ENCODE measurements around the gene CD1B. TPM values are rescaled to one million over a fixed set of nuclear protein-coding genes. Genes with fewer than 3 reads are reported as not detected.
"Not testable (repeated sequence)": the region's sequence is repeated elsewhere in the genome, so short reads cannot be mapped to it uniquely, and the experiment has no call there.

The CD1B gene
- not detected for total RNA-seq

GRCh38 chr1:158331481-158332150 lies at the start of gene CD1B:
CD1B (minus strand) TSS chr1:158331531; CDS start chr1:158331423, 108 bp downstream.
- Histone ChIP-seq H3K4me3 (ENCODE audit: low read length in 3 of 3) (no peak within 1 kb of the TSS), H3K9me3 (ENCODE audit: control insufficient read depth in 3 of 3, low read length in 3 of 3) (no peaks in the 10 kb centered on the region), H3K27me3 (ENCODE audit: control insufficient read depth in 3 of 3, insufficient read depth in 3 of 3, low read length in 3 of 3) (no peaks in the 10 kb centered on the region), H3K9ac (ENCODE audit: low read depth in 1 of 3, low read length in 3 of 3) (no peak within 1 kb of the TSS), H3K36me3 (ENCODE audit: control insufficient read depth in 3 of 3, insufficient read depth in 3 of 3, low read length in 3 of 3) (no peaks in the 10 kb centered on the region), H3K27ac (ENCODE audit: low read depth, low read length) (no peak within 1 kb of the TSS), H3K4me1 (ENCODE audit: control insufficient read depth in 3 of 3, insufficient read depth in 3 of 3, low read length in 3 of 3) (no peaks in the 10 kb centered on the region)

- no peaks in the 10 kb centered on the region for H3K36me3 ChIP-seq (ENCODE audit: control insufficient read depth in 3 of 3, insufficient read depth in 3 of 3, low read length in 3 of 3)
- no peaks in the 10 kb centered on the region for H3K4me1 ChIP-seq (ENCODE audit: control insufficient read depth in 3 of 3, insufficient read depth in 3 of 3, low read length in 3 of 3)
- peaks cover 0 to 9% (median 4%) of the 10 kb centered on the region in 3 donors for H3K9me3 ChIP-seq (ENCODE audit: control insufficient read depth in 3 of 3, low read length in 3 of 3)
- no peak overlapping the region for H3K9ac ChIP-seq (ENCODE audit: low read depth in 1 of 3, low read length in 3 of 3)
- H3K27me3 ChIP-seq (ENCODE audit: control insufficient read depth in 3 of 3, insufficient read depth in 3 of 3, low read length in 3 of 3) = no peaks in the 10 kb centered on the region
- H3K4me3 ChIP-seq (ENCODE audit: low read length in 3 of 3) = no peak overlapping the region
- no peak overlapping the region for H3K27ac ChIP-seq (ENCODE audit: low read depth, low read length)
Measured at GRCh38 chr1:158374860-158375259, 43.5 kb upstream of the CD1B start.

- not testable (repeated sequence) for H3K27me3 ChIP-seq (ENCODE audit: control insufficient read depth in 3 of 3, insufficient read depth in 3 of 3, low read length in 3 of 3); H3K4me3 ChIP-seq (ENCODE audit: low read length in 3 of 3); H3K36me3 ChIP-seq (ENCODE audit: control insufficient read depth in 3 of 3, insufficient read depth in 3 of 3, low read length in 3 of 3); H3K9ac ChIP-seq (ENCODE audit: low read depth in 1 of 3, low read length in 3 of 3); H3K9me3 ChIP-seq (ENCODE audit: control insufficient read depth in 3 of 3, low read length in 3 of 3); H3K4me1 ChIP-seq (ENCODE audit: control insufficient read depth in 3 of 3, insufficient read depth in 3 of 3, low read length in 3 of 3); H3K27ac ChIP-seq (ENCODE audit: low read depth, low read length)
Measured at GRCh38 chr1:158374101-158374500, 42.8 kb upstream of the CD1B start.

- no peak overlapping the region for H3K27ac ChIP-seq (ENCODE audit: low read depth, low read length)
Measured at GRCh38 chr1:158371188-158371953, 40.0 kb upstream of the CD1B start.

GRCh38 chr1:158366783-158367182 lies 35.5 kb upstream of the CD1B start:
- Histone ChIP-seq H3K9me3 (ENCODE audit: control insufficient read depth in 3 of 3, low read length in 3 of 3) (peaks cover 0 to 9% (median 4%) of the 10 kb centered on the region in 3 donors), H3K27me3 (ENCODE audit: control insufficient read depth in 3 of 3, insufficient read depth in 3 of 3, low read length in 3 of 3) (no peaks in the 10 kb centered on the region), H3K36me3 (ENCODE audit: control insufficient read depth in 3 of 3, insufficient read depth in 3 of 3, low read length in 3 of 3) (no peaks in the 10 kb centered on the region), H3K27ac (ENCODE audit: low read depth, low read length) (no peak overlapping the region), H3K4me1 (ENCODE audit: control insufficient read depth in 3 of 3, insufficient read depth in 3 of 3, low read length in 3 of 3) (no peaks in the 10 kb centered on the region), H3K9ac (ENCODE audit: low read depth in 1 of 3, low read length in 3 of 3) (no peak overlapping the region), H3K4me3 (ENCODE audit: low read length in 3 of 3) (no peak overlapping the region)

More at GRCh38 chr1:158371188-158371953, 40.0 kb upstream of the CD1B start:
- Histone ChIP-seq H3K27me3 (ENCODE audit: control insufficient read depth in 3 of 3, insufficient read depth in 3 of 3, low read length in 3 of 3) (no peaks in the 10 kb centered on the region), H3K9ac (ENCODE audit: low read depth in 1 of 3, low read length in 3 of 3) (no peak overlapping the region), H3K4me1 (ENCODE audit: control insufficient read depth in 3 of 3, insufficient read depth in 3 of 3, low read length in 3 of 3) (no peaks in the 10 kb centered on the region), H3K4me3 (ENCODE audit: low read length in 3 of 3) (no peak overlapping the region), H3K36me3 (ENCODE audit: control insufficient read depth in 3 of 3, insufficient read depth in 3 of 3, low read length in 3 of 3) (no peaks in the 10 kb centered on the region), H3K9me3 (ENCODE audit: control insufficient read depth in 3 of 3, low read length in 3 of 3) (peaks cover 0 to 9% (median 4%) of the 10 kb centered on the region in 3 donors)

GRCh38 chr1:158362941-158363340 lies 31.6 kb upstream of the CD1B start:
- Histone ChIP-seq H3K27me3 (ENCODE audit: control insufficient read depth in 3 of 3, insufficient read depth in 3 of 3, low read length in 3 of 3) (no peaks in the 10 kb centered on the region), H3K36me3 (ENCODE audit: control insufficient read depth in 3 of 3, insufficient read depth in 3 of 3, low read length in 3 of 3) (no peaks in the 10 kb centered on the region), H3K9ac (ENCODE audit: low read depth in 1 of 3, low read length in 3 of 3) (no peak overlapping the region), H3K27ac (ENCODE audit: low read depth, low read length) (no peak overlapping the region), H3K9me3 (ENCODE audit: control insufficient read depth in 3 of 3, low read length in 3 of 3) (no peaks in the 10 kb centered on the region), H3K4me1 (ENCODE audit: control insufficient read depth in 3 of 3, insufficient read depth in 3 of 3, low read length in 3 of 3) (no peaks in the 10 kb centered on the region), H3K4me3 (ENCODE audit: low read length in 3 of 3) (no peak overlapping the region)

- H3K27ac ChIP-seq (ENCODE audit: low read depth, low read length) = no peak overlapping the region
- no peaks in the 10 kb centered on the region for H3K9me3 ChIP-seq (ENCODE audit: control insufficient read depth in 3 of 3, low read length in 3 of 3)
- no peaks in the 10 kb centered on the region for H3K27me3 ChIP-seq (ENCODE audit: control insufficient read depth in 3 of 3, insufficient read depth in 3 of 3, low read length in 3 of 3)
- H3K4me1 ChIP-seq (ENCODE audit: control insufficient read depth in 3 of 3, insufficient read depth in 3 of 3, low read length in 3 of 3) = no peaks in the 10 kb centered on the region
- no peak overlapping the region for H3K4me3 ChIP-seq (ENCODE audit: low read length in 3 of 3)
- H3K9ac ChIP-seq (ENCODE audit: low read depth in 1 of 3, low read length in 3 of 3) = no peak overlapping the region
- H3K36me3 ChIP-seq (ENCODE audit: control insufficient read depth in 3 of 3, insufficient read depth in 3 of 3, low read length in 3 of 3) = no peaks in the 10 kb centered on the region
Measured at GRCh38 chr1:158362482-158362881, 31.2 kb upstream of the CD1B start.

- no peaks in the 10 kb centered on the region for H3K36me3 ChIP-seq (ENCODE audit: control insufficient read depth in 3 of 3, insufficient read depth in 3 of 3, low read length in 3 of 3)
- no peaks in the 10 kb centered on the region for H3K4me1 ChIP-seq (ENCODE audit: control insufficient read depth in 3 of 3, insufficient read depth in 3 of 3, low read length in 3 of 3)
- H3K4me3 ChIP-seq (ENCODE audit: low read length in 3 of 3) = no peak overlapping the region
- H3K27me3 ChIP-seq (ENCODE audit: control insufficient read depth in 3 of 3, insufficient read depth in 3 of 3, low read length in 3 of 3) = no peaks in the 10 kb centered on the region
- no peak overlapping the region for H3K9ac ChIP-seq (ENCODE audit: low read depth in 1 of 3, low read length in 3 of 3)
- H3K9me3 ChIP-seq (ENCODE audit: control insufficient read depth in 3 of 3, low read length in 3 of 3) = no peaks in the 10 kb centered on the region
- no peak overlapping the region for H3K27ac ChIP-seq (ENCODE audit: low read depth, low read length)
Measured at GRCh38 chr1:158357441-158357840, 26.1 kb upstream of the CD1B start.

GRCh38 chr1:158356616-158357015 lies 25.3 kb upstream of the CD1B start:
- H3K36me3 ChIP-seq (ENCODE audit: control insufficient read depth in 3 of 3, insufficient read depth in 3 of 3, low read length in 3 of 3) = no peaks in the 10 kb centered on the region
- H3K27ac ChIP-seq (ENCODE audit: low read depth, low read length) = no peak overlapping the region
- no peaks in the 10 kb centered on the region for H3K4me1 ChIP-seq (ENCODE audit: control insufficient read depth in 3 of 3, insufficient read depth in 3 of 3, low read length in 3 of 3)
- H3K4me3 ChIP-seq (ENCODE audit: low read length in 3 of 3) = no peak overlapping the region
- no peak overlapping the region for H3K9ac ChIP-seq (ENCODE audit: low read depth in 1 of 3, low read length in 3 of 3)
- H3K9me3 ChIP-seq (ENCODE audit: control insufficient read depth in 3 of 3, low read length in 3 of 3) = no peaks in the 10 kb centered on the region
- H3K27me3 ChIP-seq (ENCODE audit: control insufficient read depth in 3 of 3, insufficient read depth in 3 of 3, low read length in 3 of 3) = no peaks in the 10 kb centered on the region

GRCh38 chr1:158355773-158356285 lies 24.5 kb upstream of the CD1B start:
- Histone ChIP-seq H3K9me3 (ENCODE audit: control insufficient read depth in 3 of 3, low read length in 3 of 3) (no peaks in the 10 kb centered on the region), H3K4me3 (ENCODE audit: low read length in 3 of 3) (no peak overlapping the region), H3K27me3 (ENCODE audit: control insufficient read depth in 3 of 3, insufficient read depth in 3 of 3, low read length in 3 of 3) (no peaks in the 10 kb centered on the region)

More at GRCh38 chr1:158355773-158356285, 24.5 kb upstream of the CD1B start:
- H3K9ac ChIP-seq (ENCODE audit: low read depth in 1 of 3, low read length in 3 of 3) = no peak overlapping the region
- no peaks in the 10 kb centered on the region for H3K4me1 ChIP-seq (ENCODE audit: control insufficient read depth in 3 of 3, insufficient read depth in 3 of 3, low read length in 3 of 3)
- H3K36me3 ChIP-seq (ENCODE audit: control insufficient read depth in 3 of 3, insufficient read depth in 3 of 3, low read length in 3 of 3) = no peaks in the 10 kb centered on the region
- no peak overlapping the region for H3K27ac ChIP-seq (ENCODE audit: low read depth, low read length)

All from skeletal muscle tissue (tissue), 4 donors.